ACC112 (cell line): ENCODE results near the gene OASL.

Experiments used
- H2AFZ ChIP-seq: fragments of 200-600 bp; sonication (generic); one replicate; pipeline ENCODE4 v1.6.0; 2017; ENCODE audit warnings: antibody characterized with exemption, low read length; ENCODE audit not compliant: unreplicated experiment
- H3K27ac ChIP-seq: fragments of 200-600 bp; sonication (generic); 2 replicates; pipeline ENCODE4 v1.5.1; 2014; ENCODE audit warnings: low read depth, mild to moderate bottlenecking, antibody characterized with exemption, low read length, moderate library complexity
- H3K27me3 ChIP-seq: fragments of 200-600 bp; sonication (generic); 2 replicates; pipeline ENCODE4 v1.6.1; 2014; ENCODE audit warnings: mild to moderate bottlenecking, antibody characterized with exemption, low read length, moderate library complexity, mixed read lengths; ENCODE audit not compliant: insufficient read depth
- H3K36me3 ChIP-seq: fragments of 200-600 bp; sonication (generic); 2 replicates; pipeline ENCODE4 v1.6.1; 2016; ENCODE audit warnings: mild to moderate bottlenecking, antibody characterized with exemption, low read length, moderate library complexity, mixed read lengths; ENCODE audit not compliant: insufficient read depth
- H3K4me1 ChIP-seq: fragments of 200-600 bp; sonication (generic); one replicate; pipeline ENCODE4 v1.6.1; 2016; ENCODE audit warnings: low read length, mixed read lengths; ENCODE audit not compliant: insufficient read depth, unreplicated experiment, control insufficient read depth
- H3K4me3 ChIP-seq: fragments of 200-600 bp; sonication (generic); 2 replicates; pipeline ENCODE4 v1.5.1; 2014; ENCODE audit warnings: mild to moderate bottlenecking, low read depth, low read length
- H3K79me2 ChIP-seq: fragments of 200-600 bp; sonication (generic); one replicate; pipeline ENCODE4 v1.6.0; 2016; ENCODE audit warnings: low read length; ENCODE audit not compliant: control insufficient read depth, unreplicated experiment, insufficient read depth

The OASL gene

DNA sequence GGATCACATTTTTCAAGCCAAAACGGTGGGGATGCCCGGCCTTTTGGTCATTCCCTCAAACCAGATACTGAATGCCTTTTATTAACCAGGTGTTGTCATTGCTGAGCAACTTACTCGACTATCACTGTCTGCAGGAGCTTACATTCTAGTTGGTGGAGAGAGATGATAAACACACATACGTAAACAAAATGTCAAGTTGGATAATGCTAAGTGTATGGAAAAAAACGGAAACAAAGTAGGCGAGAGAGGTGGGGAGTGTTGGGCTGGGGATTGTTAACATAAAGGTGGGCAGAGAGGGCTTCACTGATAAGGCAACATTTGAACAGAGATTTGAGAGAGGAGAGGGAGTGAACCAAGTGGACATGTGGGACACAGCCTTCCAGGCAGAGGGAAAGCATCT lies 27.2 kb downstream of the OASL start:
- Histone ChIP-seq H3K4me1 (peaks cover 7% of the 10 kb centered on the region), H3K27ac (no peak overlapping the region), H3K27me3 (no peaks in the 10 kb centered on the region), H3K36me3 (peaks cover 3% of the 10 kb centered on the region; the same call in 1 of the 2 replicates), H3K79me2 (peaks cover 17% of the 10 kb centered on the region), H2AFZ (no peak overlapping the region), H3K4me3 (no peak overlapping the region)

DNA sequence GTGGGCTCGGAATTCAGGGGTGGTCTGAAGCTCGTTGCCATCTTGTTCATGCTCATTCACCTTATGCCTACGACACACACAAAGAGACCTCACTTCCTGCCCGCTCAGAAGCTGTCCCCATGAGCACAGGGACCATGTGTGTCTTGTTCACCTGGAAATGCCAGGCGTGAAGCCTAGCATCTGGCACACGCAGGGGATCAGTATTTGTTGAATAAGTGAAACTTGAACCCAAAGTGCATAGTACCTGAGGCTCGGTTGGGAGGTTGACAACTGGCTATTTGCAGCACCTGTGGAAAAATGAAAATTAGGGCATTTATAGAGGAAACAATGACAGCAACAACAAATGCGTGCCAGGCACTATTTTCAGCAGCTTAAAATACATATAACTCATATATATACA lies 28.2 kb downstream of the OASL start:
- no peak overlapping the region for H2AFZ ChIP-seq
- peaks cover 7% of the 10 kb centered on the region for H3K4me1 ChIP-seq
- no peaks in the 10 kb centered on the region for H3K27me3 ChIP-seq
- no peak overlapping the region for H3K4me3 ChIP-seq
- H3K36me3 ChIP-seq, result peaks cover 3% of the 10 kb centered on the region; the same call in 1 of the 2 replicates
- peaks cover 14% of the 10 kb centered on the region for H3K79me2 ChIP-seq
- H3K27ac ChIP-seq, result no peak overlapping the region

GRCh38 chr12:121009741-121010140 lies 29.3 kb downstream of the OASL start:
- Histone ChIP-seq H3K27ac (no peak overlapping the region), H3K79me2 (peaks cover 3% of the 10 kb centered on the region), H3K4me3 (no peak overlapping the region), H2AFZ (no peak overlapping the region), H3K36me3 (peaks cover 3% of the 10 kb centered on the region; the same call in 1 of the 2 replicates), H3K4me1 (no peaks in the 10 kb centered on the region), H3K27me3 (no peaks in the 10 kb centered on the region)

GRCh38 chr12:121008347-121009098 lies 30.5 kb downstream of the OASL start:
- H3K4me3 ChIP-seq, result no peak overlapping the region
- H3K36me3 ChIP-seq, result peaks cover 10% of the 10 kb centered on the region
- no peak overlapping the region for H3K27ac ChIP-seq
- H3K27me3 ChIP-seq, result no peaks in the 10 kb centered on the region
- H3K4me1 ChIP-seq, result no peaks in the 10 kb centered on the region
- no peak overlapping the region for H2AFZ ChIP-seq
- H3K79me2 ChIP-seq, result no peaks in the 10 kb centered on the region

- H2AFZ ChIP-seq, result no peak overlapping the region
- peaks cover 4% of the 10 kb centered on the region for H3K4me1 ChIP-seq
- no peaks in the 10 kb centered on the region for H3K79me2 ChIP-seq
- no peak overlapping the region for H3K4me3 ChIP-seq
- H3K27me3 ChIP-seq, result no peaks in the 10 kb centered on the region
- H3K36me3 ChIP-seq, result peaks cover 12% of the 10 kb centered on the region
- H3K27ac ChIP-seq, result no peak overlapping the region
Measured at GRCh38 chr12:121005346-121005815, 33.7 kb downstream of the OASL start.

DNA sequence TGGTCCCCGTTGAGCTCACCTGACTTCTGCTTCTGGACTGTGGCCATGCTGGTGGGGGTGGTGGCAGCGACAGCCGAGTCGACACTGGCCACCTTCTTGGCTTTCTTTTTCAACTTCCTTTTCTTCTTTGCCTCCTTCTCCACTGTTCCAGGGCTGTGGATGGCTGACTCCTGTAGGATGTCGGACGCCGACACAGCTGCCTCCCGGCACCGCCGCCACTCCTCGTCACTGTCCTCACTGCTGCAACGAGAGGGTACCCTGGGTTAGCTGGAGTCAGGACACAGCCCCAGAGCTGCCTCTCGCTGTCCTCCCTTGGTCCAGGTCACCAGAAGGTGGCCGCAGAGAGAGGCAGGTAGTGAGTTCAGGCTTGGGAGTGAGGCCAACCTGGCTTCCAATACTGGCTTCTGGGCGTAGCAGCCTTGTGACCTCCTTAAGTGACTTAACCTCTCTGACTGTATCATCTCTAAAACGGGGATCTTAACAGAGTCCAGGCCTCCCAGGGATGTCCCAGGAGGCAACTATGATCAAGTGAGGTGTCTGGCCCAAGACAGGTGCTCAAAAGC lies 34.7 kb downstream of the OASL start:
- no peak overlapping the region for H3K27ac ChIP-seq
- no peak overlapping the region for H2AFZ ChIP-seq
- peaks cover 4% of the 10 kb centered on the region for H3K4me1 ChIP-seq
- H3K27me3 ChIP-seq, result no peaks in the 10 kb centered on the region
- peaks cover 12% of the 10 kb centered on the region for H3K36me3 ChIP-seq
- no peaks in the 10 kb centered on the region for H3K79me2 ChIP-seq
- no peak overlapping the region for H3K4me3 ChIP-seq

GRCh38 chr12:121003650-121004049 lies 35.4 kb downstream of the OASL start:
- Histone ChIP-seq H3K27me3 (no peaks in the 10 kb centered on the region), H3K4me1 (peaks cover 4% of the 10 kb centered on the region), H2AFZ (no peak overlapping the region), H3K36me3 (peaks cover 12% of the 10 kb centered on the region), H3K79me2 (no peaks in the 10 kb centered on the region), H3K4me3 (no peak overlapping the region), H3K27ac (no peak overlapping the region)

DNA sequence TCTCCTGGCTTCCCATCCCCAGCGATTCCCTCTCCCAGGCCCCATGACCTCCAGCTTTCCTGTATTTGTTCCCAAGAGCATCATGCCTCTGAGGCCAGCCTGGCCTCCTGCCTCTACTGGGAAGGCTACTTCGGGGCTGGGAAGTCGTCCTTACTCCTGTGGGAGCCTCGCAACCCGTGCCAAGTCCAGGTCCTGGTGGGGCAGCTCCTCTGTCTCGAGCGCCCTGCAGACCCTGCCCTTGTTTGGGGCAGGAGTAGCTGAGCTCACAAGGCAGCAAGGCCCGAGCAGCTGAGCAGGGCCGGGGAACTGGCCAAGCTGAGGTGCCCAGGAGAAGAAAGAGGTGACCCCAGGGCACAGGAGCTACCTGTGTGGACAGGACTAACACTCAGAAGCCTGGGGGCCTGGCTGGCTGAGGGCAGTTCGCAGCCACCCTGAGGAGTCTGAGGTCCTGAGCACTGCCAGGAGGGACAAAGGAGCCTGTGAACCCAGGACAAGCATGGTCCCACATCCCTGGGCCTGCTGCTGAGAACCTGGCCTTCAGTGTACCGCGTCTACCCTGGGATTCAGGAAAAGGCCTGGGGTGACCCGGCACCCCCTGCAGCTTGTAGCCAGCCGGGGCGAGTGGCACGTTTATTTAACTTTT lies 37.1 kb downstream of the OASL start:
- Histone ChIP-seq H3K36me3 (peaks cover 12% of the 10 kb centered on the region), H2AFZ (no peak overlapping the region), H3K27me3 (no peaks in the 10 kb centered on the region), H3K4me3 (no peak overlapping the region), H3K79me2 (no peaks in the 10 kb centered on the region), H3K27ac (no peak overlapping the region), H3K4me1 (peaks cover 4% of the 10 kb centered on the region)

DNA sequence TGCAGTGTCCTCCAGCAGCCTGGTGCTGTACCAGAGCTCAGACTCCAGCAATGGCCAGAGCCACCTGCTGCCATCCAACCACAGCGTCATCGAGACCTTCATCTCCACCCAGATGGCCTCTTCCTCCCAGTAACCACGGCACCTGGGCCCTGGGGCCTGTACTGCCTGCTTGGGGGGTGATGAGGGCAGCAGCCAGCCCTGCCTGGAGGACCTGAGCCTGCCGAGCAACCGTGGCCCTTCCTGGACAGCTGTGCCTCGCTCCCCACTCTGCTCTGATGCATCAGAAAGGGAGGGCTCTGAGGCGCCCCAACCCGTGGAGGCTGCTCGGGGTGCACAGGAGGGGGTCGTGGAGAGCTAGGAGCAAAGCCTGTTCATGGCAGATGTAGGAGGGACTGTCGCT lies 38.0 kb downstream of the OASL start:
- peaks cover 12% of the 10 kb centered on the region for H3K36me3 ChIP-seq
- no peak overlapping the region for H2AFZ ChIP-seq
- H3K4me1 ChIP-seq, result peaks cover 4% of the 10 kb centered on the region
- H3K27me3 ChIP-seq, result peaks cover 1% of the 10 kb centered on the region; the same call in 1 of the 2 replicates
- no peak overlapping the region for H3K4me3 ChIP-seq
- no peaks in the 10 kb centered on the region for H3K79me2 ChIP-seq
- no peak overlapping the region for H3K27ac ChIP-seq

DNA sequence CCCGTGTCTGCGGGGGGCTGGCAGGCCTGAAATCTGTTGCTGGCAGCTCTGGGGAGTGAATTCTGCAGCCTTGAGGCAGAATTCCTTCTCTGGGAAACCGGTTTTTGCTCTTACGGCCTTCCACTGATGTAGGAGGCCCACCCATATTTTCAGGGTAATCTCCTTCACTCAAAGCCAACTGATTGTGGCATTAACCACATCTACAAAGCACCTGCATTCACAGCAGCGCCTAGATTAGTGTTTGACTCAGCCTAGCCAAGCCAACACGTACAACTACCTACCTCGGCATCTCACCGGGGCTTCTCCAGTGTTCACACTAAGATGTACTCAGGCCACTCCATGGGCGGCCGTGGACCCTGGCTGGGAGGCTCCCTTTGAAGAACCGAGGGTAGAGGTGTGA lies 38.5 kb downstream of the OASL start:
- Histone ChIP-seq H3K36me3 (peaks cover 12% of the 10 kb centered on the region), H2AFZ (no peak overlapping the region)

More for the DNA sequence above, 38.5 kb downstream of the OASL start:
- no peak overlapping the region for H3K4me3 ChIP-seq
- H3K27ac ChIP-seq, result no peak overlapping the region
- peaks cover 6% of the 10 kb centered on the region; the same call in 1 of the 2 replicates for H3K27me3 ChIP-seq
- peaks cover 4% of the 10 kb centered on the region for H3K4me1 ChIP-seq
- H3K79me2 ChIP-seq, result no peaks in the 10 kb centered on the region
